ENCODE measurements around the gene EPHB3.
A peak's percentile ranks its signal among the peaks of the same experiment; 100 is the strongest.

EPHB3 gene

GRCh38 chr3:184561061-184561912 lies at the start of gene EPHB3:
TSS of gene EPHB3 (plus strand) at chr3:184561785. CDS start at chr3:184562236, 451 bp downstream.
- DNase-seq = peak; percentile 97

- DNase-seq = no peak
Measured at GRCh38 chr3:184512621-184513020, 49.0 kb upstream of the EPHB3 start.

GRCh38 chr3:184513276-184514170 lies 48.1 kb upstream of the EPHB3 start:
- DNase-seq = peak; percentile 48

GRCh38 chr3:184514171-184514490 lies 47.5 kb upstream of the EPHB3 start:
- DNase-seq = no peak

GRCh38 chr3:184523825-184524615 lies 37.6 kb upstream of the EPHB3 start:
- peak; percentile 73 for DNase-seq

GRCh38 chr3:184524981-184525336 lies 36.6 kb upstream of the EPHB3 start:
- no peak for DNase-seq

- no peak for DNase-seq
Measured at GRCh38 chr3:184525337-184526087, 36.1 kb upstream of the EPHB3 start.

GRCh38 chr3:184526088-184526433 lies 35.5 kb upstream of the EPHB3 start:
- DNase-seq = no peak

- DNase-seq = peak; percentile 17
Measured at GRCh38 chr3:184531626-184532280, 29.8 kb upstream of the EPHB3 start.

GRCh38 chr3:184532940-184533732 lies 28.4 kb upstream of the EPHB3 start:
- DNase-seq = no peak

GRCh38 chr3:184537885-184538665 lies 23.5 kb upstream of the EPHB3 start:
- no peak for DNase-seq

GRCh38 chr3:184538666-184539431 lies 22.7 kb upstream of the EPHB3 start:
- DNase-seq = no peak

- no peak for DNase-seq
Measured at GRCh38 chr3:184539801-184540435, 21.7 kb upstream of the EPHB3 start.

- DNase-seq = peak; percentile 27
Measured at GRCh38 chr3:184540777-184541681, 20.6 kb upstream of the EPHB3 start.

- no peak for DNase-seq
Measured at GRCh38 chr3:184541886-184542562, 19.6 kb upstream of the EPHB3 start.

GRCh38 chr3:184542577-184542976 lies 19.0 kb upstream of the EPHB3 start:
- DNase-seq = no peak

GRCh38 chr3:184543256-184543655 lies 18.3 kb upstream of the EPHB3 start:
- DNase-seq = no peak
